ENCODE results near the gene DBT. TPM values are rescaled to one million over a fixed set of nuclear protein-coding genes. Genes with fewer than 3 reads are reported as not detected.
"Not testable (repeated sequence)": the region's sequence is repeated elsewhere in the genome, so short reads cannot be mapped to it uniquely, and the experiment has no call there.

The DBT gene
- total RNA-seq, 1 donor from 2014 or later: 12.4 TPM

- H3K36me3 Mint-ChIP-seq (ENCODE audit: low read depth): peaks cover 19% of the 10 kb centered on the region
- H3K27me3 Mint-ChIP-seq (ENCODE audit: low read depth): no peaks in the 10 kb centered on the region
- no peak for TF ChIP-seq CTCF (IDR thresholded peaks at IDR 0.05)
- no peak overlapping the region for H3K4me3 Mint-ChIP-seq (ENCODE audit: unreplicated experiment)
- no peak overlapping the region for H3K27ac Mint-ChIP-seq (ENCODE audit: unreplicated experiment)
- H3K9me3 Mint-ChIP-seq (ENCODE audit: low read depth): no peaks in the 10 kb centered on the region
- peaks cover 27% of the 10 kb centered on the region for H3K4me1 Mint-ChIP-seq (ENCODE audit: low read depth)
- DNase-seq (ENCODE audit: low spot score): no peak
These were observed 18.6 kb upstream of the DBT start for GRCh38 chr1:100268202-100268601.

GRCh38 chr1:100267284-100267683, 17.6 kb upstream of the DBT start:
- TF ChIP-seq CTCF (IDR thresholded peaks at IDR 0.05): no peak
- Mint-ChIP-seq H3K4me3 (ENCODE audit: unreplicated experiment) (peak overlapping the region; percentile 99), H3K27me3 (ENCODE audit: low read depth) (no peaks in the 10 kb centered on the region), H3K4me1 (ENCODE audit: low read depth) (peaks cover 27% of the 10 kb centered on the region), H3K9me3 (ENCODE audit: low read depth) (no peaks in the 10 kb centered on the region), H3K36me3 (ENCODE audit: low read depth) (peaks cover 19% of the 10 kb centered on the region), H3K27ac (ENCODE audit: unreplicated experiment) (peak overlapping the region; percentile 97)
- DNase-seq (ENCODE audit: low spot score): no peak

GRCh38 chr1:100266741-100267140, 17.1 kb upstream of the DBT start:
- peak overlapping the region; percentile 97 for H3K27ac Mint-ChIP-seq (ENCODE audit: unreplicated experiment)
- H3K36me3 Mint-ChIP-seq (ENCODE audit: low read depth): peaks cover 18% of the 10 kb centered on the region
- H3K4me3 Mint-ChIP-seq (ENCODE audit: unreplicated experiment): peak overlapping the region; percentile 99
- peaks cover 27% of the 10 kb centered on the region for H3K4me1 Mint-ChIP-seq (ENCODE audit: low read depth)
- H3K9me3 Mint-ChIP-seq (ENCODE audit: low read depth): peaks cover under 1% of the 10 kb centered on the region
- H3K27me3 Mint-ChIP-seq (ENCODE audit: low read depth): no peaks in the 10 kb centered on the region
- DNase-seq (ENCODE audit: low spot score): no peak
- TF ChIP-seq CTCF (IDR thresholded peaks at IDR 0.05): no peak

- H3K4me1 Mint-ChIP-seq (ENCODE audit: low read depth): peaks cover 27% of the 10 kb centered on the region
- no peak for TF ChIP-seq CTCF (IDR thresholded peaks at IDR 0.05)
- peaks cover 13% of the 10 kb centered on the region for H3K36me3 Mint-ChIP-seq (ENCODE audit: low read depth)
- peak within 1 kb of the TSS; percentile 99 for H3K4me3 Mint-ChIP-seq (ENCODE audit: unreplicated experiment)
- peaks cover 5% of the 10 kb centered on the region for H3K9me3 Mint-ChIP-seq (ENCODE audit: low read depth)
- H3K27me3 Mint-ChIP-seq (ENCODE audit: low read depth): no peaks in the 10 kb centered on the region
- DNase-seq (ENCODE audit: low spot score): peak; percentile 98
- H3K27ac Mint-ChIP-seq (ENCODE audit: unreplicated experiment): peak within 1 kb of the TSS; percentile 97
These were observed 16.5 kb upstream of the DBT start, which contains the start of gene RTCA for GRCh38 chr1:100265931-100266740. RTCA (plus strand) TSS chr1:100266216; CDS start chr1:100266376, 160 bp downstream.

GRCh38 chr1:100265562-100265930, 15.9 kb upstream of the DBT start:
- no peak for TF ChIP-seq CTCF (IDR thresholded peaks at IDR 0.05)
- Mint-ChIP-seq H3K9me3 (ENCODE audit: low read depth) (peaks cover 5% of the 10 kb centered on the region), H3K27ac (ENCODE audit: unreplicated experiment) (peak overlapping the region; percentile 97), H3K4me3 (ENCODE audit: unreplicated experiment) (peak overlapping the region; percentile 99), H3K27me3 (ENCODE audit: low read depth) (no peaks in the 10 kb centered on the region), H3K36me3 (ENCODE audit: low read depth) (peaks cover 10% of the 10 kb centered on the region), H3K4me1 (ENCODE audit: low read depth) (peaks cover 27% of the 10 kb centered on the region)
- no peak for DNase-seq (ENCODE audit: low spot score)

GRCh38 chr1:100264081-100264480, 14.4 kb upstream of the DBT start:
- not testable (repeated sequence) for H3K27me3 Mint-ChIP-seq (ENCODE audit: low read depth); H3K4me3 Mint-ChIP-seq (ENCODE audit: unreplicated experiment); DNase-seq (ENCODE audit: low spot score); H3K36me3 Mint-ChIP-seq (ENCODE audit: low read depth); H3K9me3 Mint-ChIP-seq (ENCODE audit: low read depth); H3K27ac Mint-ChIP-seq (ENCODE audit: unreplicated experiment)
- peaks cover 23% of the 10 kb centered on the region for H3K4me1 Mint-ChIP-seq (ENCODE audit: low read depth)

Data from chondrocyte (in vitro differentiated cells).